ENCODE results near the gene KLHL28.

KLHL28 gene

GRCh38 chr14:44937547-44937946 lies 24.2 kb downstream of the KLHL28 start:
- Histone ChIP-seq H3K9me2 (replicated peaks; ENCODE audit: low read depth, low read length) (no peaks in the 10 kb centered on the region), H3K4me3 (ENCODE audit: low read length, poor library complexity, severe bottlenecking) (no peak overlapping the region), H2AFZ (ENCODE audit: low read length) (no peak overlapping the region), H3F3A (ENCODE audit: low read depth) (no peaks in the 10 kb centered on the region), H3K27me3 (ENCODE audit: insufficient read depth, low read length, poor library complexity, severe bottlenecking) (no peaks in the 10 kb centered on the region), H3K9ac (ENCODE audit: low read depth, low read length, poor library complexity, severe bottlenecking) (no peak overlapping the region), H3K9me3 (ENCODE audit: insufficient read depth, low read depth, low read length) (no peaks in the 10 kb centered on the region), H3K79me2 (ENCODE audit: insufficient read depth, low read length) (peaks cover 6% of the 10 kb centered on the region; the same call in 1 of the 2 replicates), H4K20me1 (ENCODE audit: insufficient read depth, low read length, poor library complexity, severe bottlenecking) (peaks cover 6% of the 10 kb centered on the region), H3K4me2 (ENCODE audit: low read depth, low read length, poor library complexity, severe bottlenecking) (no peak overlapping the region), H3K36me3 (ENCODE audit: insufficient read depth, low read length) (peaks cover 28% of the 10 kb centered on the region; the same call in 1 of the 2 replicates), H3K4me1 (ENCODE audit: insufficient read depth, low read length, poor library complexity, severe bottlenecking) (peaks cover 6% of the 10 kb centered on the region)
- TF ChIP-seq EZH2phosphoT487 (IDR thresholded peaks at IDR 0.05; ENCODE audit: borderline replicate concordance), result no peak
- no peak for TF ChIP-seq CTCF (conservative IDR thresholded peaks at IDR 0.05; ENCODE audit: low read length)

- Histone ChIP-seq H3K4me3 (ENCODE audit: low read length, poor library complexity, severe bottlenecking) (no peak overlapping the region), H3K4me2 (ENCODE audit: low read depth, low read length, poor library complexity, severe bottlenecking) (no peak overlapping the region), H3K4me1 (ENCODE audit: insufficient read depth, low read length, poor library complexity, severe bottlenecking) (no peaks in the 10 kb centered on the region), H3K9me3 (ENCODE audit: insufficient read depth, low read depth, low read length) (no peaks in the 10 kb centered on the region), H3F3A (ENCODE audit: low read depth) (no peaks in the 10 kb centered on the region; the same call in 1 of the 2 replicates), H3K36me3 (ENCODE audit: insufficient read depth, low read length) (peaks cover 27% of the 10 kb centered on the region; the same call in 1 of the 2 replicates), H3K9ac (ENCODE audit: low read depth, low read length, poor library complexity, severe bottlenecking) (no peak overlapping the region), H3K9me2 (replicated peaks; ENCODE audit: low read depth, low read length) (no peaks in the 10 kb centered on the region), H4K20me1 (ENCODE audit: insufficient read depth, low read length, poor library complexity, severe bottlenecking) (peaks cover 6% of the 10 kb centered on the region), H3K79me2 (ENCODE audit: insufficient read depth, low read length) (peaks cover 6% of the 10 kb centered on the region; the same call in 1 of the 2 replicates), H3K27me3 (ENCODE audit: insufficient read depth, low read length, poor library complexity, severe bottlenecking) (no peaks in the 10 kb centered on the region), H2AFZ (ENCODE audit: low read length) (no peak overlapping the region)
- TF ChIP-seq EZH2phosphoT487 (IDR thresholded peaks at IDR 0.05; ENCODE audit: borderline replicate concordance), result no peak
- TF ChIP-seq CTCF (conservative IDR thresholded peaks at IDR 0.05; ENCODE audit: low read length), result no peak
Measured at GRCh38 chr14:44935155-44935554, 26.6 kb downstream of the KLHL28 start.

GRCh38 chr14:44928793-44929192 lies 33.0 kb downstream of the KLHL28 start:
- Histone ChIP-seq H3K9me3 (ENCODE audit: insufficient read depth, low read depth, low read length) (no peaks in the 10 kb centered on the region), H3K36me3 (ENCODE audit: insufficient read depth, low read length) (peaks cover 3% of the 10 kb centered on the region; the same call in 1 of the 2 replicates), H3K4me2 (ENCODE audit: low read depth, low read length, poor library complexity, severe bottlenecking) (no peak overlapping the region), H3K27me3 (ENCODE audit: insufficient read depth, low read length, poor library complexity, severe bottlenecking) (no peaks in the 10 kb centered on the region), H3K79me2 (ENCODE audit: insufficient read depth, low read length) (no peaks in the 10 kb centered on the region), H4K20me1 (ENCODE audit: insufficient read depth, low read length, poor library complexity, severe bottlenecking) (no peaks in the 10 kb centered on the region), H3K9ac (ENCODE audit: low read depth, low read length, poor library complexity, severe bottlenecking) (no peak overlapping the region), H2AFZ (ENCODE audit: low read length) (no peak overlapping the region), H3K9me2 (replicated peaks; ENCODE audit: low read depth, low read length) (no peaks in the 10 kb centered on the region), H3F3A (ENCODE audit: low read depth) (no peaks in the 10 kb centered on the region; the same call in 1 of the 2 replicates), H3K4me3 (ENCODE audit: low read length, poor library complexity, severe bottlenecking) (no peak overlapping the region), H3K4me1 (ENCODE audit: insufficient read depth, low read length, poor library complexity, severe bottlenecking) (no peaks in the 10 kb centered on the region)
- no peak for TF ChIP-seq EZH2phosphoT487 (IDR thresholded peaks at IDR 0.05; ENCODE audit: borderline replicate concordance)
- no peak for TF ChIP-seq CTCF (conservative IDR thresholded peaks at IDR 0.05; ENCODE audit: low read length)

All from Loucy (cell line).